ENCODE data around the gene INSR.

The INSR gene

DNA sequence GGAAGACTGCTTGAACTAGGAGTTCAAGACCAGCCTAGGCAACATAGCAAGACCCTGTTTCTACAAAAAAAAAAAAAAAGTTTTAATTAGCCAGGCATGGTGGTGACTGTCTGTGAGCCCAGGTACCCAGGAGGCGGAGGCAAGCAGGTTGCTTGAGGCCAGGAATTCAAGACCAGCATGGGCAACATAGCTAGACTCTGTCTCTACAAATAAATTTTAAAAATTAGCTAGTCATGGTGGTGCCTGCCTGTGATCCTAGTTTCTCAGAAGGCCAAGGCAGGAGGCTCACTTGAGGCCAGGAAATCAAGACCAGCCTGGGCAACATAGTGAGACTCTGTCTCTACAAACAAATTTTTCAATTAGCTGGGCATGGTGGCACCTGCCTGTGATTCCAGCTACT is 6.1 kb downstream of the INSR start:
- H3K4me3 ChIP-seq (ENCODE audit: low read depth, low read length): no peak overlapping the region
- no peak for DNase-seq (ENCODE audit: low read depth)
- TF ChIP-seq CTCF (IDR thresholded peaks at IDR 0.05; ENCODE audit: control insufficient read depth, extremely low read depth, insufficient read depth): no peak

DNA sequence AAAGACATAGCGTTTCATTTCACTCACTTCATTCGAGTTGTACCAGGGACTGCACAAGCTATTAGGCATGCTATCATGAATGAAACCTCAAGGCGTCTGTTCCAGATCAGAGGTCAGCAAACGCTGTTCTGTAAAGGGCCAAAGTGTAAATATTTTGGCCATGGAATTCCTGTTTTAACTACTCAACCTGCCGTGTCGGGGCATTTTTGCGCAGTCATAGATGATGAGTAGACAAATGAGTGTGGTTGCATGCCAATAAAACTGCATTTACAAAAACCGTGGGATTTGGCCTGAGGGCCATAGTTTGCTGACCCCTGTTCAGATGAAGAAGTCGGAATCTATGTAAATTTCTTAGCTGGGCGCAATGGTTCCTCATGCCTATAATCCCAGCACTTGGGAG is 6.5 kb downstream of the INSR start:
- no peak for DNase-seq (ENCODE audit: low read depth)
- no peak for TF ChIP-seq CTCF (IDR thresholded peaks at IDR 0.05; ENCODE audit: control insufficient read depth, extremely low read depth, insufficient read depth)
- H3K4me3 ChIP-seq (ENCODE audit: low read depth, low read length): no peak overlapping the region

- no peak for DNase-seq (ENCODE audit: low read depth)
- no peak overlapping the region for H3K4me3 ChIP-seq (ENCODE audit: low read depth, low read length)
- no peak for TF ChIP-seq CTCF (IDR thresholded peaks at IDR 0.05; ENCODE audit: control insufficient read depth, extremely low read depth, insufficient read depth)
These were observed 13.1 kb downstream of the INSR start for GRCh38 chr19:7280940-7281666.

DNA sequence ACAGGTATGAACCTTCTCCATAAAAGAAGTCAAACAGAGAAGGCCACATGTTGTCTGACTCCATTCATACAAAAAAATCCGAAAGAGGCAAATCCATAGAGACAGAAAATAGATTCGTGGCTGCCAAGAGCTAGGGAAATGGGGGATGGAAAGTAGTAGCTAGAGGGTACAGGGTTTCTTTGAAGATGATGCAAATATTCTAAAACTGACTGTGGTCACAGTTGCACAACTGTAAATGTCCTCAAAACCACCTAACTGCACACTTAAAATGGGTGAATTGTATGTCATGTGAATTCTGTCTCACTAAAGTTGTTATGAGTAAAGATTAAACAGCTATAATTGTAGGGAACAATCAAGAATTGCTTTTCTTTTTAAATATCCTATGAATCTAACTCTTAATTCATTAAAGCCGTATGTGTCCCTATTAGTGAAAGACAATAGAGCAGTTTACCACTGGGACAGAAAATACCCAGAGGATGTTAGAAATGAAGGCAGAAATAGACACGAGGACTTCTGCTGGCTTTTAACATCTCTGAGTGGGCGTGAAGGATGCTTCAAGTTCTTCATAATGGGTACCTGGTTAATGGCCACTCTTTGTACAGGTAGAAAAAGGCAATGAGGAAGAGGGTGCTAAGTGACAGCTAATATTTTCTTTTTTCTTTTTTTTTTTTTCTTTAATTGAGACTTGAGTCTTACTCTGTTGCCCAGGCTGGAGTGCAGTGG is 21.2 kb downstream of the INSR start:
- TF ChIP-seq CTCF (IDR thresholded peaks at IDR 0.05; ENCODE audit: control insufficient read depth, extremely low read depth, insufficient read depth): no peak
- H3K4me3 ChIP-seq (ENCODE audit: low read depth, low read length): no peak overlapping the region
- no peak for DNase-seq (ENCODE audit: low read depth)

DNA sequence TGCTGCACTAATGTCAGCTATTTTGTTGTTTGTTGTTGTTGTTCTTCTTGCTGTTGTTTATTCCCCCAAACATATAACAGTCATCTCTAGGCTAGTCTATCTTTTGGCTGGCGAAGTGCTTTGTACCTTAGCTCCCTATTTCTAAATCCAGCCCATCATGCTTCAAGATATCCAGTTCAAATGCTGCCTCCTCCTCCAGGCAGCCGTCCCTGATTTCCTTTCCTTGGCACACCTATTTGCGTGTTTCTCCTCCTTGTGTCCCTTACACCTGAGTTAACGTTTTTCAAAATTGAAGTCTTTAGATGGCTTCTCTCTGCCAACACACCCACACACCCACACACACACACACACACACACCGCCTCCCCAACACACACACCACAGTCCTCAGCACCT is 25.5 kb downstream of the INSR start:
- no peak for DNase-seq (ENCODE audit: low read depth)

More for the DNA sequence above, 25.5 kb downstream of the INSR start:
- TF ChIP-seq CTCF (IDR thresholded peaks at IDR 0.05; ENCODE audit: control insufficient read depth, extremely low read depth, insufficient read depth): no peak
- no peak overlapping the region for H3K4me3 ChIP-seq (ENCODE audit: low read depth, low read length)
